GM12874 (cell line): ENCODE data around the gene ANKRD9.

Experiments used
- CTCF ChIP-seq: IDR thresholded peaks from 2 replicates; pipeline ENCODE4 v1.5.1; 2011; ENCODE audit warnings: low read depth, mild to moderate bottlenecking, control low read depth, low read length, moderate library complexity; ENCODE audit not compliant: insufficient read depth

Gene ANKRD9

GRCh38 chr14:102525929-102526497 lies 16.4 kb upstream of the ANKRD9 start:
- no peak for TF ChIP-seq CTCF

- TF ChIP-seq CTCF: no peak
These were observed 15.8 kb upstream of the ANKRD9 start for GRCh38 chr14:102525219-102525928.

- peak; percentile 95 for TF ChIP-seq CTCF
These were observed 15.1 kb upstream of the ANKRD9 start for GRCh38 chr14:102524451-102525218.

- no peak for TF ChIP-seq CTCF
These were observed 14.2 kb upstream of the ANKRD9 start for GRCh38 chr14:102523569-102524450.

GRCh38 chr14:102523200-102523568 lies 13.6 kb upstream of the ANKRD9 start:
- no peak for TF ChIP-seq CTCF

GRCh38 chr14:102518063-102518648 lies 8.6 kb upstream of the ANKRD9 start:
- TF ChIP-seq CTCF: no peak
